MCF 10A (cell line): ENCODE results near the gene PGGHG. TPM values are rescaled to one million over a fixed set of nuclear protein-coding genes. Genes with fewer than 3 reads are reported as not detected.

Experiments used
- BruUV-seq: library from RNA; stranded (reverse); fragments of 400-500 nt; replicated peaks from 2 replicates; lab custom pipeline; 2021; lab: Mats Ljungman, UMichigan
- CTCF ChIA-PET: fragments of 300-600 bp; sonication (Branson Sonifier 250); formaldehyde crosslinking; extraction: SDS; loops from one replicate; lab custom pipeline; 2021; ENCODE audit warnings: antibody characterized with exemption, inconsistent platforms; lab: Yijun Ruan, JAX
- POLR2A ChIA-PET: fragments of 300-600, 350-650 bp; sonication (Branson Sonifier 250); formaldehyde crosslinking; extraction: SDS; loops from one replicate; lab custom pipeline; 2020; ENCODE audit warnings: antibody characterized with exemption, inconsistent platforms; lab: Yijun Ruan, JAX
- DNase-seq: peaks from one replicate; pipeline ENCODE4 v3.0.0-alpha.2; 2018; ENCODE audit not compliant: unreplicated experiment
- H3K27ac Mint-ChIP-seq: one replicate; pipeline ENCODE4 v1.8.0; 2022; ENCODE audit warnings: mild to moderate bottlenecking, low read depth, mixed read lengths; ENCODE audit not compliant: unreplicated experiment
- H3K27me3 Mint-ChIP-seq: one replicate; pipeline ENCODE4 v1.8.0; 2022; ENCODE audit warnings: mixed read lengths; ENCODE audit not compliant: insufficient read depth, unreplicated experiment
- H3K36me3 Mint-ChIP-seq: one replicate; pipeline ENCODE4 v1.8.0; 2022; ENCODE audit warnings: mild to moderate bottlenecking, moderate library complexity, mixed read lengths; ENCODE audit not compliant: insufficient read depth, unreplicated experiment
- H3K4me1 Mint-ChIP-seq: one replicate; pipeline ENCODE4 v1.8.0; 2022; ENCODE audit warnings: mixed read lengths; ENCODE audit not compliant: insufficient read depth, unreplicated experiment
- H3K4me3 Mint-ChIP-seq: one replicate; pipeline ENCODE4 v1.8.0; 2022; ENCODE audit warnings: mild to moderate bottlenecking, moderate library complexity, mixed read lengths; ENCODE audit not compliant: unreplicated experiment
- H3K9me3 Mint-ChIP-seq: one replicate; pipeline ENCODE4 v1.8.0; 2022; ENCODE audit warnings: mixed read lengths; ENCODE audit not compliant: unreplicated experiment
- CTCF ChIP-seq: fragments of 200-600 bp; IDR thresholded peaks from one replicate; pipeline ENCODE4 v1.8.0; 2022; ENCODE audit warnings: antibody characterized with exemption, mild to moderate bottlenecking; ENCODE audit not compliant: unreplicated experiment
- intact Hi-C: fragments of 100-400 bp; cut with micrococcal nuclease; formaldehyde crosslinking; loops from 2 replicates; pipeline ENCODE4 v1.14.1; 2022
- total RNA-seq: library from RNA; stranded (reverse); gene quantifications from 2 replicates; pipeline ENCODE4 v1.2.3, GENCODE V29; 2022

Gene PGGHG
- total RNA-seq, 1 experiment from 2014 or later = 6.3 TPM

GRCh38 chr11:294780-295179, 5.9 kb downstream of the PGGHG start:
- intact Hi-C loops = no loop called here
- BruUV-seq = no TSS peak
- H3K4me1 Mint-ChIP-seq = peaks cover 7% of the 10 kb centered on the region
- no peaks in the 10 kb centered on the region for H3K27me3 Mint-ChIP-seq
- no peaks in the 10 kb centered on the region for H3K9me3 Mint-ChIP-seq
- no peak overlapping the region for H3K4me3 Mint-ChIP-seq
- ChIA-PET POLR2A (no interaction called here), CTCF (interaction anchor here (0.6 to 1.1 kb wide), 4 partner anchors 12 to 227 kb away, joined by 3 to 4 read pairs (median 3); no protein-coding TSS in a partner anchor)
- no peak overlapping the region for H3K27ac Mint-ChIP-seq
- TF ChIP-seq CTCF = no peak
- H3K36me3 Mint-ChIP-seq = no peaks in the 10 kb centered on the region
- no peak for DNase-seq

- no peaks in the 10 kb centered on the region for H3K27me3 Mint-ChIP-seq
- no peaks in the 10 kb centered on the region for H3K36me3 Mint-ChIP-seq
- DNase-seq = no peak
- peaks cover 7% of the 10 kb centered on the region for H3K4me1 Mint-ChIP-seq
- CTCF ChIA-PET = interaction anchor here (0.5 to 1.0 kb wide), 2 partner anchors 35 to 153 kb away, joined by 3 to 4 read pairs; no protein-coding TSS in a partner anchor
- no peaks in the 10 kb centered on the region for H3K9me3 Mint-ChIP-seq
- H3K27ac Mint-ChIP-seq = no peak overlapping the region
- POLR2A ChIA-PET = interaction anchor here (1.2 kb wide), 1 partner anchor 58 kb away, joined by 3 read pairs; no protein-coding TSS in a partner anchor
- no TSS peak for BruUV-seq
- intact Hi-C loops = no loop called here
- TF ChIP-seq CTCF = no peak
- no peak overlapping the region for H3K4me3 Mint-ChIP-seq
These were observed 6.6 kb downstream of the PGGHG start for GRCh38 chr11:295351-296170.

GRCh38 chr11:296171-297050, 7.5 kb downstream of the PGGHG start:
- POLR2A ChIA-PET = interaction anchor here (0.6 to 1.2 kb wide), 2 partner anchors 59 to 322 kb away, joined by 3 to 4 read pairs; no protein-coding TSS in a partner anchor
- Mint-ChIP-seq H3K4me1 (peaks cover 7% of the 10 kb centered on the region), H3K27ac (no peak overlapping the region)

More at GRCh38 chr11:296171-297050, 7.5 kb downstream of the PGGHG start:
- Mint-ChIP-seq H3K36me3 (no peaks in the 10 kb centered on the region), H3K4me3 (no peak overlapping the region), H3K9me3 (no peaks in the 10 kb centered on the region), H3K27me3 (no peaks in the 10 kb centered on the region)
- BruUV-seq = no TSS peak
- CTCF ChIA-PET = interaction anchor here (0.5 kb wide), 1 partner anchor 152 kb away, joined by 3 read pairs; no protein-coding TSS in a partner anchor
- DNase-seq = no peak
- intact Hi-C loops = no loop called here
- TF ChIP-seq CTCF = no peak
